ES-I3 (cell line): Measurements from ENCODE around the gene SCAP.
"Not testable (repeated sequence)": the region's sequence is repeated elsewhere in the genome, so short reads cannot be mapped to it uniquely, and the experiment has no call there.

ENCODE experiments used
- H3K36me3 ChIP-seq: 2 replicates; pipeline ENCODE4 v1.6.1; 2013; ENCODE audit warnings: mild to moderate bottlenecking, low read length, control low read depth, moderate library complexity; ENCODE audit not compliant: insufficient read depth
- H3K4me1 ChIP-seq: 2 replicates; pipeline ENCODE4 v1.6.1; 2013; ENCODE audit warnings: mild to moderate bottlenecking, control low read depth, low read length; ENCODE audit not compliant: insufficient read depth
- H3K9ac ChIP-seq: 2 replicates; pipeline ENCODE4 v1.6.1; 2013; ENCODE audit warnings: low read depth, mild to moderate bottlenecking, low read length, moderate library complexity
- H3K9me3 ChIP-seq: 2 replicates; pipeline ENCODE4 v1.6.1; 2013; ENCODE audit warnings: mild to moderate bottlenecking, low read length, moderate library complexity; ENCODE audit not compliant: control insufficient read depth, insufficient read depth

Gene SCAP

DNA sequence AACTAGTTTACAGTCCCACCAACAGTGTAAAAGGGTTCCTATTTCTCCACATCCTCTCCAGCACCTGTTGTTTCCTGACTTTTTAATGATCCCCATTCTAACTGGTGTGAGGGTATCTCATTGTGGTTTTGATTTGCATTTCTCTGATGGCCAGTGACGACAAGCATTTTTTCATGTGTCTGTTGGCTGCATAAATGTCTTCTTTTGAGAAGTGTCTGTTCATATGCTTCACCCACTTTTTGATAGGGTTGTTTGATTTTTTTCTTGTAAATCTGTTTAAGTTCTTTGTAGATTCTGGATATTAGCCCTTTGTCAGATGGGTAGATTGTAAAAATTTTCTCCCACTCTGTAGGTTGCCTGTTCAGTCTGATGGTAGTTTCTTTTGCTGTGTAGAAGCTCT is 7.4 kb downstream of the SCAP start:
- H3K36me3 ChIP-seq, H3K4me1 ChIP-seq, H3K9ac ChIP-seq, H3K9me3 ChIP-seq: not testable (repeated sequence)

- H3K4me1 ChIP-seq, result peaks cover 5% of the 10 kb centered on the region; the same call in 1 of the 2 replicates
- no peak overlapping the region for H3K9ac ChIP-seq
- H3K9me3 ChIP-seq, result no peaks in the 10 kb centered on the region; the same call in 1 of the 2 replicates
- no peaks in the 10 kb centered on the region for H3K36me3 ChIP-seq
Measured at GRCh38 chr3:47464588-47464987, 11.2 kb downstream of the SCAP start.

DNA sequence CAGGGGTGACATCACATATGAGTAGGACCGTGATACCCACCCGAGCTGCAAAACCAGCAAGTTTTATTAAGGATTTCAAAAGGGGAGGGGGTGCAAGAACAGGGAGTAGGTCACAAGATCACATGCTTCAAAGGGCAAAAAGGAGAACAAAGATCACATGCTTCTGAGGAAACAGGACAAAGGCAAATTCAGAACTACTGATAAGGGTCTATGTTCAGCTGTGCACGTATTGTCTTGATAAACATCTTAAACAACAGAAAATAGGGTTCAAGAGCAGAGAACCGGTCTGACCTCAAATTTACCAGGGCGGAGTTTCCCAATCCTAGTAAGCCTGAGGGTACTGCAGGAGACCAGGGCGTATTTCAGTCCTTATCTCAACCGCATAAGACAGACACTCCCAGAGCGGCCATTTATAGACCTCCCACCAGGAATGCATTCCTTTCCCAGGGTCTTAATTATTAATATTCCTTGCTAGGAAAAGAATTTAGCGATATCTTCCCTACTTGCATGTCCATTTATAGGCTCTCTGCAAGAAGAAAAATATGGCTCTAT is 16.1 kb downstream of the SCAP start:
- H3K9ac ChIP-seq, H3K4me1 ChIP-seq, H3K36me3 ChIP-seq, H3K9me3 ChIP-seq: not testable (repeated sequence)

DNA sequence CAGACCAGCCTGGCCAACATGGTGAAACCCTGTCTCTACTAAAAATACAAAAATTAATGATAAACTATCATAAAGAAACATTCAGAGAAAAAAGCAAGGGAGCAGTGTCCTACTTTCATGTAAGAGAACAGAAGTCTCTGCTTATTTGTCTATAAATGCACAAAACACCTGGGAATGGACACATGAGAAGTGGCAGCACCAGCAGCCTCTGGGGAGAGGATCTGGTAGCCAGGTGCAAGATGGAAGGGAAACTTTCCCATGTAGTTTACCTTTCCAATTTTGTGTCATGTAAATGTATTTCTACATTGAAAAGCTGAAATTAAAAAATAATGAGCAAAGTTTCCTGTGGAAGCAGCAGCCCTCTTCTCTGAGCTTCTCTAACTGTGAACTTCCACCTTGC is 18.8 kb downstream of the SCAP start:
- Histone ChIP-seq H3K36me3 (no peaks in the 10 kb centered on the region), H3K9me3 (no peaks in the 10 kb centered on the region; the same call in none of the 2 replicates), H3K4me1 (no peaks in the 10 kb centered on the region), H3K9ac (no peak overlapping the region)

- H3K9ac ChIP-seq, result no peak overlapping the region
- H3K36me3 ChIP-seq, result no peaks in the 10 kb centered on the region
- no peaks in the 10 kb centered on the region for H3K4me1 ChIP-seq
- no peaks in the 10 kb centered on the region; the same call in none of the 2 replicates for H3K9me3 ChIP-seq
Measured at GRCh38 chr3:47455806-47456452, 19.8 kb downstream of the SCAP start.

GRCh38 chr3:47452453-47453215 is 23.1 kb downstream of the SCAP start:
- H3K9me3 ChIP-seq, result peaks cover 4% of the 10 kb centered on the region
- no peak overlapping the region for H3K9ac ChIP-seq
- H3K36me3 ChIP-seq, result no peaks in the 10 kb centered on the region
- H3K4me1 ChIP-seq, result no peaks in the 10 kb centered on the region

DNA sequence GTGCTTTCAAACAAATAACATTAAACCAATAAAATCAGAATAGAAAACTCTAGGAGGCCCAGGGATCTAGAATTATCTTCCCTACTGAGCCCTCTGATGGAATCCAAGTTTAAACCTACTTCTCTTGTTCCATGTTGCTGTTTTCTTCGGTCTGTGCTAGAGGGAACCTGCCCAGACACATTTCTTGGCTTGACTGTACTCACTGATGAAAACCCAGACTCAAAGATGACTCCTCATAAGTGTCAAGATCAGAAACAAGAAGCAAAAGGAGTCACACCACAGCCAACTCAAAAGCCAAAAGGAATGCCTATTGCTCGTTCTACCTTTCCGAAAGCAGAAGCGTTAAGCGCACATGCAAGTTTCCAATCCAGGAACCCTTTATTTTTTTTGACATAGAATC is 31.6 kb downstream of the SCAP start:
- Histone ChIP-seq H3K9ac (no peak overlapping the region), H3K4me1 (peaks cover 11% of the 10 kb centered on the region), H3K9me3 (peaks cover 4% of the 10 kb centered on the region), H3K36me3 (no peaks in the 10 kb centered on the region; the same call in 1 of the 2 replicates)

GRCh38 chr3:47443611-47443995 is 32.1 kb downstream of the SCAP start:
- Histone ChIP-seq H3K9me3 (peaks cover 4% of the 10 kb centered on the region), H3K36me3 (no peaks in the 10 kb centered on the region; the same call in 1 of the 2 replicates), H3K9ac (no peak overlapping the region), H3K4me1 (peaks cover 11% of the 10 kb centered on the region)

DNA sequence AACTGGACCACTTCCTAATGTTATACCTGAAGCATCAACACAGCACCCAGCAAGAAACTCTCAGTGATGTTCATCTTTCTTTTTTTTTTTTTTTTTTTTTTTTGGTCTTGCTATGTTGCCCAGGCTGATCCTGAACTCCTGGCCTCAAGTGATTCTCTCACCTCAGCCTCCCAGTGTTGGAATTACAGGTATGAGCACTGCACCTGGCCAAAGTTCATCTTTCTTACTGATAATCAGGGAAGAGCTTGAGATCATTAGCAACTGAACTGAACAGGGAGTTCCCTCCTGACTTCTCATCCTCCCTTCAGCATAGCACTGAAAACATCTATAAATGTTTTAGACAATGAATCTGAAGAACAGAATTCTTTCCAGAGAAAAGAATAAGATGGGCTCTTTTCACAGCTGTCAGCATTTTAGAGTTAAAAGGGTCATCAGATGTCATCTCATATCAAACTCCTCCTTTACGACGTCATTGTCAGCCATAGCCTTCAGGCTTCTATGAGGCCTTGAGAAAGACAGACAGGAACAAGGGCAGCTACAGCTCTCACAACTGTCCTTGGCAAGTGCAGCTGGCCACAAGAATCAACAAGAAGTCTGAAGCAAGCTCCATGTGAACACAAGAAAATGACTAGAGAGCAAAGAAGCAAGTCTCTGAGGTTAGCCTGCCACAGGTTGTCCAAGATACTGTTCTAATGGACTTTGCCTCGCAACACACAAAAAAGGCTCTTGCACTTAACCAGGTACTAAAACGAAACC is 33.8 kb downstream of the SCAP start:
- Histone ChIP-seq H3K9me3 (no peaks in the 10 kb centered on the region), H3K9ac (no peak overlapping the region), H3K36me3 (no peaks in the 10 kb centered on the region; the same call in 1 of the 2 replicates), H3K4me1 (peaks cover 11% of the 10 kb centered on the region)

DNA sequence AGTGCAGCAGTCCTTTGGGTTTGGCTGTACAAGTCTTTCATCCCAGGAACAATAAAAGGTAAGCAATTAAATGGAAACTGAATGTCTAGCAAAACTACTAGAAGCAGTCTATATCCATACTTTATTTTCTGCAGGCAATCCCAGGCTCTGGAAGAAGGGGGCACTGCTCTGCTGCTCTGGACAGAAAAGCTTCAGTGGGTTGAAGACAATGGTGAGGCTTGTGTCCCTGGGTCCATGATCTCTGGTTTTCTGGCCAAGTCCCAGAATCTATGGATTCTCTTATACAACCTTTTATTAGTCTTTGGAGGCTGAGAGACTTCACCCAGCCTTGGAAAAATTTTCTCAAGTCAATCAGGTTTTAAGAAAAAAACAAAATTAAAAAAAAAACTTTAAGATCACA is 35.6 kb downstream of the SCAP start:
- peaks cover 11% of the 10 kb centered on the region for H3K4me1 ChIP-seq
- H3K9me3 ChIP-seq, result no peaks in the 10 kb centered on the region
- H3K36me3 ChIP-seq, result no peaks in the 10 kb centered on the region; the same call in 1 of the 2 replicates
- no peak overlapping the region for H3K9ac ChIP-seq

DNA sequence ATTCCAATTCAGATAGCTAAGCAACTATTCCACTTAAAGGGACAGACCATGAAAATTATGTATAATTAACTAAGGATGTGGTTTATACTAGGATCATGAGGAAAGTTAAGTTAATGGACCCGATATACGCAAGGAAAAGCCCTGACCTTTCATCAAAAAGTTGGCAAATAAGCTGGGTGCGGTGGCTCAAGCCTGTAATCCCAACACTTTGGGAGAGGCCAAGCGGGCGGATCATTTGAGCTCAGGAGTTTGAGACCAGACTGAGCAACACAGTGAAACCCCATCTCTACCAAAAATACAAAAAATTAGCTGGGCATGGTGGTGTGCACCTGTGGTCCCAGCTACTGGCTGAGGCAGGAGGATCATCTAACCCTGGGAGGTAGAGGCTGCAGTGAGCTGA is 39.6 kb downstream of the SCAP start:
- Histone ChIP-seq H3K4me1 (no peaks in the 10 kb centered on the region), H3K9me3 (no peaks in the 10 kb centered on the region), H3K36me3 (peaks cover 12% of the 10 kb centered on the region), H3K9ac (no peak overlapping the region)

DNA sequence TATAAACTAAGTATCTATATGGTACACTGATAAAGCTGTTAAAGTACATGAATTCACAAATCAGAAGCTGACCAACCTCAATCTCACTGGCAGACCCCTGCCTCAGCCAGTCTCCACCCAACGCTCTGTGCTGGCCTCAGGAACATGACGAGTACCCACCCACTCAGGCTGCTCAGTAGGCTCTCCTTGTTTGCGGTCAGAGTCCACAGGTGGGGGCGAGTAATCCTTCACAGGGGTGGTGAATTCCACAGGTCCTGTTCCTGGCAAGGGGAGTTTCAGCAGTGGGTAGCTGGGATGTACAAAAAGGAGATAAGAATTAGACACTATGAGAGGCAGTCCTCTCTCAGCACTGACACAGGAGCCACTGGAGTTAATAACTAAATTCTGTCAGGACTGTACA is 40.9 kb downstream of the SCAP start:
- Histone ChIP-seq H3K9me3 (no peaks in the 10 kb centered on the region), H3K9ac (no peak overlapping the region), H3K36me3 (peaks cover 12% of the 10 kb centered on the region), H3K4me1 (no peaks in the 10 kb centered on the region)

DNA sequence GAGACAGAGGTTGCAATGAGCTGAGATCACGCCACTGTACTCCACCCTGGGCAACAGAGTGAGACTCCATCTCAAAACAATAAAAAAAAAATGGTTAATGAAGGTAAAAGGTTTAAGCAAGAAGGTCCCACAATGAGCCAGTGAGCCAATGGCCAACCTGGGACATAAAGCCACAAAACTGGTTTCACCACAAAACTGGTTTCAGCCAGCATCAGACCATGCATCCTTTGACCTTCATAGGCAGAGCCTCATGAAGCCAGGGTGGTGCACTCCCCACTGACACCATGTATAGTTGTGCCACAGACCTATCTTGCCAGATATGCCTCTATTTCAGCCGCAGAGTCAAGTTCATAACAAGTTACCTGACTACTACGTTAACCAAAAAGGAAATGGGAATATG is 41.9 kb downstream of the SCAP start:
- Histone ChIP-seq H3K9ac (no peak overlapping the region), H3K9me3 (no peaks in the 10 kb centered on the region), H3K4me1 (no peaks in the 10 kb centered on the region), H3K36me3 (peaks cover 13% of the 10 kb centered on the region)

GRCh38 chr3:47432673-47433072 is 43.1 kb downstream of the SCAP start:
- H3K4me1 ChIP-seq, result no peaks in the 10 kb centered on the region
- no peaks in the 10 kb centered on the region for H3K9me3 ChIP-seq
- peaks cover 14% of the 10 kb centered on the region for H3K36me3 ChIP-seq
- no peak overlapping the region for H3K9ac ChIP-seq
